GM19452 (cell line): ENCODE measurements around the gene C1QB.
"Not testable (repeated sequence)": the region's sequence is repeated elsewhere in the genome, so short reads cannot be mapped to it uniquely, and the experiment has no call there.

Source experiments
- ATAC-seq: cut with Tn5 transposase; IDR thresholded peaks from one replicate; pipeline ENCODE4 v1.9.1; 2021; ENCODE audit not compliant: unreplicated experiment

Gene C1QB

GRCh38 chr1:22662318-22662717 lies 9.3 kb downstream of the C1QB start:
- no peak for ATAC-seq

- no peak for ATAC-seq
Observed at GRCh38 chr1:22662986-22663408, 10.0 kb downstream of the C1QB start.

GRCh38 chr1:22665752-22666151 lies 12.7 kb downstream of the C1QB start:
- ATAC-seq = no peak

- no peak for ATAC-seq
Observed at GRCh38 chr1:22666412-22666811, 13.4 kb downstream of the C1QB start.

GRCh38 chr1:22668840-22669239 lies 15.8 kb downstream of the C1QB start:
- not testable (repeated sequence) for ATAC-seq

GRCh38 chr1:22670352-22670975 lies 17.4 kb downstream of the C1QB start:
- no peak for ATAC-seq

GRCh38 chr1:22671999-22672398 lies 19.0 kb downstream of the C1QB start:
- no peak for ATAC-seq

DNA sequence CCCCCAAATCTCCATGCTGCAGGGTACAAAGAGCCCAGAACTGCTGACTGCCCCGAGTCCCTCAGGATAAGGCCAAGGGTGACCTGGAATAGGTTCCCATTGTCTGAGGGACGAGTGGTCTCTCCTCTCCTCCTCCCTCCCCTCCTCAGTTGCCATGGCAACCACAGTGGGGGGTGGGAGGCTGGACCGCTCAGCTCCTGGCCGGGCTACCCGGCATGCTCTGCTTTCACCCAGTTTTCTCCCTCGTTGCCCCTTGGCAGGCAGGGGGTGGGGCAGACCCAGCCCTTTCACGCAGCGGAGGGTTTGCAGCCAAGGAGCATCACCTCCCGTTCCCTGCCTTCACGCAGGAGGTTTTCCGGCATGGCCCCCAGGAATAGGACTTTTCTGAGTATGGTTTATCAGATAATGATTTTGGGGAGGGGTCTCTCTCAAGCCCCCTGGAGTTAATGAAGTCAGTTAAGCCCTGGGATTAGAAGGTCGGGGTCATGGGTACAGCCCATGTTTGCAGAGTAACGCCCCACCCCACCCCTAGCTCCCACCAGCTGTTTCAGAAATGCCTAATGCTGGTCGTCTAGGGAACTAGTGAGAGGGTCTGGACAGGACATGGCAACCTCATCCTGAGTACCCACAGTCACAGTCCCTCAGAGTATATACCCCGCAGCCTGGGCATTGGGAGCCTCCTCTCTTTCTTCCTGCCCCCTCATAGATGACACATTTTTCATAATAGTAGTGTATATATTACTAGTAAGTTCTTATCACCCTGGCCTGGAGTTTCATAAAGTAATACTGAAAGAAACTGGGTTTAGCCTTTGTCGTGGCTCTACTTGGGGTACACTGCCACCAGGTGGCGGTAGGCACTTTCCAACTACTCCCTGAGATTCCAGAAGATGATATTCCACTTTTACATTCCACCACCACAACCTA lies 20.7 kb downstream of the C1QB start:
- no peak for ATAC-seq

GRCh38 chr1:22674410-22674749 lies 21.3 kb downstream of the C1QB start:
- ATAC-seq = no peak

DNA sequence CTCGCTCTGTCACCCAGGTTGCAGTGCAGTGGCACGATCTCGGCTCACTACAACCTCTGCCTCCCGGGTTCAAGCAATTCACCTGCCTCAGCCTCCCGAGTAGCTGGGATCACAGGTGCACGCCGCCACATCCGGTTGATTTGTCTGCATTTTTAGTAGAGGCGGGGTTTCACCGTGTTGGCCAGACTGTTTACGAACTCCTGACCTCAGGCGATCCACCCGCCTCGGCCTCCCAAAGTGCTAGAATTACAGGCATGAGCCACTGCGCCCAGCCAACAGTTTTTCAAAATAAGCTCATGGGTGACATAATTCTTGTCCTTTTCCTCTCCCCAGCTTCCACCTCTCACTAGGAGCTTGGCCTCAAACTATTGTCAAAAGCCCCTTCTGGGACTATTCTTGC lies 23.1 kb downstream of the C1QB start:
- ATAC-seq = not testable (repeated sequence)

DNA sequence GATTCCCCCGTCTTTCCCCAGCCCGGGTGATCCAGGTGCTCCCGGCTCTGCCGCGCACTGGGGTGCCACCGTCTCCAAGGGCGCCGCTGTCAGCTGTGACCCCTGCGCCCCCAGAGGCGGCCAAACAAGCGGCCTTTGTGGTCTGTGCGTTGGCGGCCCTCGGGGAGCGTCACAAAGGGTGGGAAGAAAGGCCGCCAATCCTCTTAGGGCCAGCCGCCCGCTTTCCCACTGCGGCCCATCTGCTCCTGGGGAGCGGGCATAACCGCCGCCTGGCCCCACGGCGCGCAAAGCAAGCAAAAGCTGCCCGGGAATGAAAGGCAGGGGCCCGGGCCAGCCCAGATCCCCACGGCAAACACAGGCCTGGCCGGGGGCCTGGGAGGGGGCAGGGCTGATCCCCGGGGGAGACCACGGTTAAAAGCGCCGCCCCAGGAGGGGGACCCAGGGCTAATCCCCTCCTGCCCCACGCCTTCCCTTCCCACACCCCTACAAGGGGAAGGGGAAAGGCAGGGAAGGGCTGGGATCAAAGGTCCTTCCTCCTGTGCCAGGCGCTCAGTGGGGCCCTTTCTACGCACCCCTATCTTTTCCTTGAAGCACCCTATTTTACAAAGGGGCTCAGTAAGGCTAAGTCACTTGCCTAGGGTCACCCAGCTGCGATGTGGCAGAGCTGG lies 24.0 kb downstream of the C1QB start:
- no peak for ATAC-seq

- ATAC-seq = no peak
Observed at GRCh38 chr1:22677931-22678896, 25.2 kb downstream of the C1QB start.

DNA sequence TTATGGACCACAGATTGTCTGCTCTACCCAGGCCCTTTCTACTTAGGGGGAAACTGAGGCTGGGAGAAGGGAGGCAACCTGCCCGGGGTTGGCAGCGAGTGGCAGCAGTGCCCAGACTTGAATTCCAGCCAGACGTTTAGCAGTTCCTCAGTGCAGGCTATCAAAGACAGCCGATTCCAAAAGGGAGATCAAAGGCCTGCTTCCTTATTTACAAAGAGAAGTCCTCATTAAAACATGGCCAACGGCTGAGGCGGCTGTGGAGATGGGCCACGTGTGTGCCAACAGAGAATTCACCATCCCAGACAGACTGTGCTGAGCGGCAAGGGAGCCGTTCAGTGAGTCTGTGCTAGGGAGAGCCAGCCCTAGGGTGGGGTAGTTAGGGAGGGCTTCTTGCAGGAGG lies 27.7 kb downstream of the C1QB start:
- no peak for ATAC-seq

DNA sequence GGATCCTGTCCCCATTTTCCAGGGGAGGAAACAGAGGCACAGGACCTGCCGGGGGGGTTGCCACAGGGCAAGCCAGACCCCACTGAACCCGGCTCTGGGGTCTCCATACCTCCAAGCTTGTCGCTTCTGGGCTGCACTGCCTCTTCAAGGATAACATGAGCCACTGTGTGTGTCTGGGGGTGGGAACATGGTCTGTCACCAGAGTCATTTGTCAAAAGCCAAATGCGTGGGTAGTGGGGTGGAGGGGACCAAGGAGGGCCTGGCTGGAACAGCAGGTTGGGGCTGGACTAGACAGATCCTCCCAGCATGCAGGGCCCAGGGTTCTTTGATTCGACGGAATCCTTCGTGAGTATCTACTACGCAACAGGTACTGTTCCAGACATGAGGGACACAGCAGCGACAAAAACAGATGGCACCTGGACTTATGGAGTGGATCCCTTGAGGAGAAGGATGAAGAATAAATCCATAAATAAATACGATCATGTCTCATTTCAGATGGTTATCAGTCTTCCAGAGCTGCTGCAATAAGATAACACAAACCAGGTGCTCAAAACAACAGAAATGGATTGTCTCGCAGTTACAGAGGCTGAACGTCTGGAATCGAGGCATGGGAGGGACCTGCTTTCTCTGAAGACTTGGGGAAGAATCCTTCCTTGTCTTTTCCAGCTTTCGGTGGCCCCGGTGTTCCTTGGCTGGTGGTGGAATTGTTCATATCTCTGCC lies 28.7 kb downstream of the C1QB start:
- no peak for ATAC-seq

DNA sequence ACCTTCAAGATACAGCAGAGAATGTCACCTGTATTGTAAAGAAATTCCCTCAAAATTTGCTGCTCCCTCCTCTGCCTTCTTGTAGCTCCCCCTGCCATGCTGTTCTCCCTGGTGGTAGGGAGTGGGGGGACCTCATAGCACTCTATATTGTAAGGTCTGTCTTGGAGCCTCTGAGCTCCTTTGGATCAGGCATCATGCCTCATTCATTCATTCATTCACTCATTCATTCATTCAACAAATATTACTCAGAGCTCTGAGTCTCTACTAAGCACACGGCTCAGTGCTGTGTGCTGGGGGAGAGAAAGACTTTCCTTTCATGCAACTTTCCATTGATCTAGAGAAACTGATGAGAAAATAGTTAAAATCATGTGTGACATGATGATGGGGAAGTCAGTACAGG lies 30.5 kb downstream of the C1QB start:
- ATAC-seq = no peak

- no peak for ATAC-seq
Observed at GRCh38 chr1:22685591-22686059, 32.6 kb downstream of the C1QB start.

- ATAC-seq = no peak
Observed at GRCh38 chr1:22687191-22687590, 34.2 kb downstream of the C1QB start.

DNA sequence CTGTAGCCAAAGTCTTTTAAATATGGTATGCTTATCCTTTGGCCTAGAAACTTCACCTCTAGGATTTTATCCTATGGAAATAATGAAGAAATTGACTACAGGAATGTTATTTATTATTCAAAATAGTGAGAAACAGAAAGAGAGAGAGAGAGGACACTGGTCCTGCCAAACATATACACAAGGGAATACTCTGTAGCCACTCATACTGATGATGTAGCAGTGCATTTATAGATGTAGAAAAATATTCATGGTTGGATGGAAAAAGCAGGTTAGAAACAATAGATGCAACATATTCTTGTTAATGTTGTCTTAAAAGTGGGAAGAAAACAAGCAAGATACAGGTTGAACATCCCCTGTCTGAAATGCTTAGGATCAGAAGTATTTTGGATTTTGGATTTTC lies 35.4 kb downstream of the C1QB start:
- no peak for ATAC-seq

GRCh38 chr1:22689505-22689904 lies 36.5 kb downstream of the C1QB start:
- no peak for ATAC-seq
